GM23338 (cell line): ENCODE data around the gene ATP2A3. TPM values are rescaled to one million over a fixed set of nuclear protein-coding genes. Genes with fewer than 3 reads are reported as not detected.

Experiments used
- ATAC-seq: fragments of 200-7000 bp; cut with Tn5 transposase; 3 replicates; pipeline ENCODE4 v1.9.1; 2020
- DNase-seq: peaks from one replicate; pipeline ENCODE4 v3.0.0-alpha.2; 2015; ENCODE audit warnings: low spot score
- H2AFZ ChIP-seq: fragments of 200-600 bp; sonication (generic); 2 replicates; pipeline ENCODE4 v1.8.0; 2016; ENCODE audit warnings: antibody characterized with exemption, mild to moderate bottlenecking, moderate library complexity
- H3F3A ChIP-seq: fragments of 200-600 bp; sonication (generic); replicated peaks from 2 replicates; pipeline ENCODE4 v1.8.0; 2017; ENCODE audit warnings: antibody characterized with exemption, mixed run types, low read depth
- H3K27ac ChIP-seq: fragments of 200-600 bp; sonication (generic); 2 replicates; pipeline ENCODE4 v1.6.1; 2016; ENCODE audit warnings: low read depth
- H3K27me3 ChIP-seq: fragments of 200-600 bp; sonication (generic); 2 replicates; pipeline ENCODE4 v1.8.0; 2016; ENCODE audit warnings: mild to moderate bottlenecking, mixed run types, moderate library complexity; ENCODE audit not compliant: insufficient read depth
- H3K36me3 ChIP-seq: fragments of 200-600 bp; sonication (generic); 2 replicates; pipeline ENCODE4 v1.8.0; 2016; ENCODE audit warnings: mild to moderate bottlenecking; ENCODE audit not compliant: insufficient read depth
- H3K4me1 ChIP-seq: fragments of 200-600 bp; sonication (generic); 2 replicates; pipeline ENCODE4 v1.8.0; 2016; ENCODE audit warnings: mild to moderate bottlenecking, moderate library complexity; ENCODE audit not compliant: insufficient read depth
- H3K4me2 ChIP-seq: fragments of 200-600 bp; sonication (generic); 2 replicates; pipeline ENCODE4 v1.7.1; 2017; ENCODE audit warnings: mixed run types
- H3K4me3 ChIP-seq: fragments of 200-600 bp; sonication (generic); 2 replicates; pipeline ENCODE4 v1.6.1; 2016; ENCODE audit warnings: mixed run types
- H3K79me2 ChIP-seq: fragments of 200-600 bp; sonication (generic); replicated peaks from 2 replicates; pipeline ENCODE4 v1.8.0; 2017; ENCODE audit warnings: mild to moderate bottlenecking; ENCODE audit not compliant: insufficient read depth
- H3K9me2 ChIP-seq: fragments of 200-600 bp; sonication (generic); 2 replicates; pipeline ENCODE4 v1.8.0; 2017; ENCODE audit not compliant: insufficient read depth
- H4K20me1 ChIP-seq: fragments of 200-600 bp; sonication (generic); replicated peaks from 2 replicates; pipeline ENCODE4 v1.8.0; 2017; ENCODE audit warnings: mild to moderate bottlenecking; ENCODE audit not compliant: insufficient read depth
- H3K27ac Mint-ChIP-seq: 2 replicates; pipeline ENCODE4 v1.8.0; 2020; ENCODE audit warnings: inconsistent platforms, mild to moderate bottlenecking, moderate library complexity, mixed read lengths
- H3K27me3 Mint-ChIP-seq: 3 replicates; pipeline ENCODE4 v1.8.0; 2022; ENCODE audit warnings: low read depth, mild to moderate bottlenecking, moderate library complexity, mixed read lengths, inconsistent platforms; ENCODE audit not compliant: insufficient read depth, poor library complexity
- H3K36me3 Mint-ChIP-seq: 3 replicates; pipeline ENCODE4 v1.8.0; 2021; ENCODE audit warnings: low read depth, mild to moderate bottlenecking, inconsistent platforms, moderate library complexity, mixed read lengths
- H3K4me1 Mint-ChIP-seq: 3 replicates; pipeline ENCODE4 v1.8.0; 2020; ENCODE audit warnings: mild to moderate bottlenecking, inconsistent platforms, mixed read lengths
- H3K4me3 Mint-ChIP-seq: 3 replicates; pipeline ENCODE4 v1.8.0; 2021; ENCODE audit warnings: moderate library complexity, mild to moderate bottlenecking, inconsistent platforms, mixed read lengths
- H3K9me3 Mint-ChIP-seq: 3 replicates; pipeline ENCODE4 v1.8.0; 2020; ENCODE audit warnings: moderate library complexity, mild to moderate bottlenecking, inconsistent platforms, mixed read lengths
- EZH2phosphoT487 ChIP-seq: fragments of 200-600 bp; sonication (generic); IDR thresholded peaks from one replicate; pipeline ENCODE4 v1.8.1; 2018; ENCODE audit warnings: antibody characterized with exemption; ENCODE audit not compliant: unreplicated experiment
- NANOG ChIP-seq: IDR thresholded peaks from 2 replicates; pipeline ENCODE4 v1.6.1; 2016; ENCODE audit warnings: antibody characterized with exemption, borderline replicate concordance
- POLR2AphosphoS5 ChIP-seq: IDR thresholded peaks from 2 replicates; pipeline ENCODE4 v1.6.1; 2016; ENCODE audit warnings: antibody characterized with exemption, low read depth
- STAT1 ChIP-seq: IDR thresholded peaks from one replicate; pipeline ENCODE4 v1.6.1; 2016; ENCODE audit warnings: antibody characterized with exemption; ENCODE audit not compliant: unreplicated experiment
- ZNF114 ChIP-seq: fragments of 250-450 bp; sonication (Bioruptor Pico); IDR thresholded peaks from 2 replicates; pipeline ENCODE4 v1.5.0; 2020; ENCODE audit warnings: mild to moderate bottlenecking, moderate library complexity
- polyA plus RNA-seq: library from polyadenylated mRNA; unstranded; fragments of >200 nt; fragmentation: Nextera tagmentation; extraction: Ambion mirVana; gene quantifications from 2 replicates; pipeline ENCODE4 v1.2.1, GENCODE V29; 2016
- total RNA-seq: library from RNA; depleted of rRNA; stranded (reverse); fragments of >200 nt; shearing (Covaris generic); gene quantifications from 2 replicates; pipeline ENCODE4 v1.2.3, GENCODE V29; 2014
- TF ChIP-seq, protein P1 (sequence below): fragments of 250-450 bp; sonication (Bioruptor Pico); IDR thresholded peaks from 2 replicates; pipeline ENCODE4 v1.5.0; 2020; ENCODE audit warnings: mild to moderate bottlenecking, moderate library complexity
- TF ChIP-seq, protein P2 (sequence below): IDR thresholded peaks from one replicate; pipeline ENCODE4 v1.6.1; 2018; ENCODE audit warnings: antibody characterized with exemption; ENCODE audit not compliant: unreplicated experiment
- TF ChIP-seq, protein P3 (sequence below), 2 experiments: fragments of 200-600 bp in 1 of 2; sonication (generic) in 1 of 2; conservative IDR thresholded peaks; 2 replicates each; pipeline versions ENCODE4 v1.5.1 to v1.6.1; 2016 to 2017; ENCODE audit warnings: antibody characterized with exemption in 2 of 2, low read depth in 2 of 2, mild to moderate bottlenecking in 2 of 2, moderate library complexity in 1 of 2

ATP2A3 gene
- total and polyA plus RNA-seq, 2 experiments from 2014 or later: 9.6 to 35.2 TPM

DNA sequence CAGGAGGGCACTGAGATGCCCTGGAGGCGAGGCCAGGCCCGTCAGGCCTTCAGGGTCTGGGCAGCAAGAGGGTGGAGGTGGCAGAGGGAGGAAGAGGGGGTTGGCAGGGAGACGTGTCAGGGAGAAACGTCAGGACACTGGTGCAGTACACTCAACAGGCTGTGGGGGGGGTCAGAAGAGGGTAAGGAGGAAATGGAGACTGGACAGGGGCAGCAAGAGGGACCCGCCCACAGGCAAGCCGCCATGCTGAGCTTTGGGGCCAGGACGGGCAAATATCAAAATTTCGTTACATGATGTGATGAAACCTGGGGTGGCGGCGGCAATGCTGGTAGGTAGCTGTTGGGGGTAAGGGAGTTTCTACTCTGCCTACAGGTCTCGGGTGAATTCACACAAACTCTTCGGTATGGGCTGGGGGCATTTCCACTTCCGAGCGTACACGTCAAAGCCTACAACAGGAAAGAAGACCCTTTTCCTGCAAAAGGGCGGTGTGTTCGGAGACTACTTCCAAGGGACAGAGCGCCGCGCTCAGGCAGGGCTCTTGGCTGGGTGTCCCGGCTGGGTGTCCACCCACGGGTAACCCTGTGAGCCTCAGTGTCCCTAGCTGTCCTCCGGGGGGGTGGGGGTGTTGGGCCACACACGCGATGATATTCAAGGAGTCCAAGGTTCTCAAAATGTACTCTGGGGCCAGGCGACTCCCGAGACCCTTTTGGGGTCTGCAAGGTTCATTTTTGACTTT is 43.3 kb upstream of the ATP2A3 start (continued):
- TF ChIP-seq, protein P1, sequence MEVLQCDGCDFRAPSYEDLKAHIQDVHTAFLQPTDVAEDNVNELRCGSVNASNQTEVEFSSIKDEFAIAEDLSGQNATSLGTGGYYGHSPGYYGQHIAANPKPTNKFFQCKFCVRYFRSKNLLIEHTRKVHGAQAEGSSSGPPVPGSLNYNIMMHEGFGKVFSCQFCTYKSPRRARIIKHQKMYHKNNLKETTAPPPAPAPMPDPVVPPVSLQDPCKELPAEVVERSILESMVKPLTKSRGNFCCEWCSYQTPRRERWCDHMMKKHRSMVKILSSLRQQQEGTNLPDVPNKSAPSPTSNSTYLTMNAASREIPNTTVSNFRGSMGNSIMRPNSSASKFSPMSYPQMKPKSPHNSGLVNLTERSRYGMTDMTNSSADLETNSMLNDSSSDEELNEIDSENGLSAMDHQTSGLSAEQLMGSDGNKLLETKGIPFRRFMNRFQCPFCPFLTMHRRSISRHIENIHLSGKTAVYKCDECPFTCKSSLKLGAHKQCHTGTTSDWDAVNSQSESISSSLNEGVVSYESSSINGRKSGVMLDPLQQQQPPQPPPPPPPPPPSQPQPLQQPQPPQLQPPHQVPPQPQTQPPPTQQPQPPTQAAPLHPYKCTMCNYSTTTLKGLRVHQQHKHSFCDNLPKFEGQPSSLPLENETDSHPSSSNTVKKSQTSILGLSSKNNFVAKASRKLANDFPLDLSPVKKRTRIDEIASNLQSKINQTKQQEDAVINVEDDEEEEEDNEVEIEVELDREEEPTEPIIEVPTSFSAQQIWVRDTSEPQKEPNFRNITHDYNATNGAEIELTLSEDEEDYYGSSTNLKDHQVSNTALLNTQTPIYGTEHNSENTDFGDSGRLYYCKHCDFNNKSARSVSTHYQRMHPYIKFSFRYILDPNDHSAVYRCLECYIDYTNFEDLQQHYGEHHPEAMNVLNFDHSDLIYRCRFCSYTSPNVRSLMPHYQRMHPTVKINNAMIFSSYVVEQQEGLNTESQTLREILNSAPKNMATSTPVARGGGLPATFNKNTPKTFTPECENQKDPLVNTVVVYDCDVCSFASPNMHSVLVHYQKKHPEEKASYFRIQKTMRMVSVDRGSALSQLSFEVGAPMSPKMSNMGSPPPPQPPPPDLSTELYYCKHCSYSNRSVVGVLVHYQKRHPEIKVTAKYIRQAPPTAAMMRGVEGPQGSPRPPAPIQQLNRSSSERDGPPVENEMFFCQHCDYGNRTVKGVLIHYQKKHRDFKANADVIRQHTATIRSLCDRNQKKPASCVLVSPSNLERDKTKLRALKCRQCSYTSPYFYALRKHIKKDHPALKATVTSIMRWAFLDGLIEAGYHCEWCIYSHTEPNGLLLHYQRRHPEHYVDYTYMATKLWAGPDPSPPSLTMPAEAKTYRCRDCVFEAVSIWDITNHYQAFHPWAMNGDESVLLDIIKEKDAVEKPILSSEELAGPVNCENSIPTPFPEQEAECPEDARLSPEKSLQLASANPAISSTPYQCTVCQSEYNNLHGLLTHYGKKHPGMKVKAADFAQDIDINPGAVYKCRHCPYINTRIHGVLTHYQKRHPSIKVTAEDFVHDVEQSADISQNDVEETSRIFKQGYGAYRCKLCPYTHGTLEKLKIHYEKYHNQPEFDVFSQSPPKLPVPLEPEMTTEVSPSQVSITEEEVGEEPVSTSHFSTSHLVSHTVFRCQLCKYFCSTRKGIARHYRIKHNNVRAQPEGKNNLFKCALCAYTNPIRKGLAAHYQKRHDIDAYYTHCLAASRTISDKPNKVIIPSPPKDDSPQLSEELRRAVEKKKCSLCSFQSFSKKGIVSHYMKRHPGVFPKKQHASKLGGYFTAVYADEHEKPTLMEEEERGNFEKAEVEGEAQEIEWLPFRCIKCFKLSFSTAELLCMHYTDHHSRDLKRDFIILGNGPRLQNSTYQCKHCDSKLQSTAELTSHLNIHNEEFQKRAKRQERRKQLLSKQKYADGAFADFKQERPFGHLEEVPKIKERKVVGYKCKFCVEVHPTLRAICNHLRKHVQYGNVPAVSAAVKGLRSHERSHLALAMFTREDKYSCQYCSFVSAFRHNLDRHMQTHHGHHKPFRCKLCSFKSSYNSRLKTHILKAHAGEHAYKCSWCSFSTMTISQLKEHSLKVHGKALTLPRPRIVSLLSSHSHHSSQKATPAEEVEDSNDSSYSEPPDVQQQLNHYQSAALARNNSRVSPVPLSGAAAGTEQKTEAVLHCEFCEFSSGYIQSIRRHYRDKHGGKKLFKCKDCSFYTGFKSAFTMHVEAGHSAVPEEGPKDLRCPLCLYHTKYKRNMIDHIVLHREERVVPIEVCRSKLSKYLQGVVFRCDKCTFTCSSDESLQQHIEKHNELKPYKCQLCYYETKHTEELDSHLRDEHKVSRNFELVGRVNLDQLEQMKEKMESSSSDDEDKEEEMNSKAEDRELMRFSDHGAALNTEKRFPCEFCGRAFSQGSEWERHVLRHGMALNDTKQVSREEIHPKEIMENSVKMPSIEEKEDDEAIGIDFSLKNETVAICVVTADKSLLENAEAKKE (CRISPR knock-in tag): no peak

DNA sequence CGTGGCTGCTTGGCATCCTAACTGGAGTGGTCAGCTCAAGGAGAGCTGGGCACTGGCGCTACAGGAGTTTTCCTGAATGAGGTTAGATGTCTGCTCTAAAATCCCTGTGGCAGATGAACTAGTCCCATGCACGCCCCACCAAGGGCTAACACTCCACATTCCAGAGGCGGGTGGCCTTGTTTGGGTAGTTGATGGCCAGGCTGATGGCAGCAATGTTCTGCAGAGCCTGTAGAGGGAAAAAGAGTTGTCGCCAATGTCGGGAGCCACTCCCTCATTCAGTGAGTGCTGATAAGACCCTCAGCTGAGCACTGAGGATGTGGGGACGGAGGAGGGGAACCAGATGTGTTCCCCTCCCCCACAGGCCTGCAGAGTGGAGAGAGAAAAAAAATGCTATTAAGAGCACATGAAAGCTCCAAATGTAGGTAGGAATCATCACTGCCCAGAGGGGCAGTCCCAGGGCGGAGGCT is 42.5 kb upstream of the ATP2A3 start:
- Histone ChIP-seq H3K4me3 (no peak overlapping the region), H3K4me2 (no peak overlapping the region), H3K4me1 (peaks cover 10% of the 10 kb centered on the region), H3K27ac (no peak overlapping the region), H3K27me3 (no peaks in the 10 kb centered on the region), H3K79me2 (no peaks in the 10 kb centered on the region), H3F3A (peaks cover 5% of the 10 kb centered on the region; the same call in 1 of the 2 replicates), H3K9me2 (no peaks in the 10 kb centered on the region), H2AFZ (no peak overlapping the region), H3K36me3 (peaks cover 7% of the 10 kb centered on the region; the same call in 1 of the 2 replicates), H4K20me1 (no peaks in the 10 kb centered on the region)
- ATAC-seq (no peak), DNase-seq (peak; percentile 17)
- H3K36me3 Mint-ChIP-seq: peaks cover 8% of the 10 kb centered on the region; the same call in 2 of the 3 replicates
- H3K4me1 Mint-ChIP-seq: peaks cover 31% of the 10 kb centered on the region
- H3K4me3 Mint-ChIP-seq: no peak overlapping the region; the same call in 2 of the 3 replicates
- no peaks in the 10 kb centered on the region for H3K9me3 Mint-ChIP-seq
- H3K27ac Mint-ChIP-seq: no peak overlapping the region; the same call in 1 of the 2 replicates
- H3K27me3 Mint-ChIP-seq: peaks cover 22% of the 10 kb centered on the region
- TF ChIP-seq, protein P2, sequence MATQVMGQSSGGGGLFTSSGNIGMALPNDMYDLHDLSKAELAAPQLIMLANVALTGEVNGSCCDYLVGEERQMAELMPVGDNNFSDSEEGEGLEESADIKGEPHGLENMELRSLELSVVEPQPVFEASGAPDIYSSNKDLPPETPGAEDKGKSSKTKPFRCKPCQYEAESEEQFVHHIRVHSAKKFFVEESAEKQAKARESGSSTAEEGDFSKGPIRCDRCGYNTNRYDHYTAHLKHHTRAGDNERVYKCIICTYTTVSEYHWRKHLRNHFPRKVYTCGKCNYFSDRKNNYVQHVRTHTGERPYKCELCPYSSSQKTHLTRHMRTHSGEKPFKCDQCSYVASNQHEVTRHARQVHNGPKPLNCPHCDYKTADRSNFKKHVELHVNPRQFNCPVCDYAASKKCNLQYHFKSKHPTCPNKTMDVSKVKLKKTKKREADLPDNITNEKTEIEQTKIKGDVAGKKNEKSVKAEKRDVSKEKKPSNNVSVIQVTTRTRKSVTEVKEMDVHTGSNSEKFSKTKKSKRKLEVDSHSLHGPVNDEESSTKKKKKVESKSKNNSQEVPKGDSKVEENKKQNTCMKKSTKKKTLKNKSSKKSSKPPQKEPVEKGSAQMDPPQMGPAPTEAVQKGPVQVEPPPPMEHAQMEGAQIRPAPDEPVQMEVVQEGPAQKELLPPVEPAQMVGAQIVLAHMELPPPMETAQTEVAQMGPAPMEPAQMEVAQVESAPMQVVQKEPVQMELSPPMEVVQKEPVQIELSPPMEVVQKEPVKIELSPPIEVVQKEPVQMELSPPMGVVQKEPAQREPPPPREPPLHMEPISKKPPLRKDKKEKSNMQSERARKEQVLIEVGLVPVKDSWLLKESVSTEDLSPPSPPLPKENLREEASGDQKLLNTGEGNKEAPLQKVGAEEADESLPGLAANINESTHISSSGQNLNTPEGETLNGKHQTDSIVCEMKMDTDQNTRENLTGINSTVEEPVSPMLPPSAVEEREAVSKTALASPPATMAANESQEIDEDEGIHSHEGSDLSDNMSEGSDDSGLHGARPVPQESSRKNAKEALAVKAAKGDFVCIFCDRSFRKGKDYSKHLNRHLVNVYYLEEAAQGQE: no peak
- no peak for TF ChIP-seq STAT1
- TF ChIP-seq POLR2AphosphoS5: no peak
- TF ChIP-seq, protein P3, sequence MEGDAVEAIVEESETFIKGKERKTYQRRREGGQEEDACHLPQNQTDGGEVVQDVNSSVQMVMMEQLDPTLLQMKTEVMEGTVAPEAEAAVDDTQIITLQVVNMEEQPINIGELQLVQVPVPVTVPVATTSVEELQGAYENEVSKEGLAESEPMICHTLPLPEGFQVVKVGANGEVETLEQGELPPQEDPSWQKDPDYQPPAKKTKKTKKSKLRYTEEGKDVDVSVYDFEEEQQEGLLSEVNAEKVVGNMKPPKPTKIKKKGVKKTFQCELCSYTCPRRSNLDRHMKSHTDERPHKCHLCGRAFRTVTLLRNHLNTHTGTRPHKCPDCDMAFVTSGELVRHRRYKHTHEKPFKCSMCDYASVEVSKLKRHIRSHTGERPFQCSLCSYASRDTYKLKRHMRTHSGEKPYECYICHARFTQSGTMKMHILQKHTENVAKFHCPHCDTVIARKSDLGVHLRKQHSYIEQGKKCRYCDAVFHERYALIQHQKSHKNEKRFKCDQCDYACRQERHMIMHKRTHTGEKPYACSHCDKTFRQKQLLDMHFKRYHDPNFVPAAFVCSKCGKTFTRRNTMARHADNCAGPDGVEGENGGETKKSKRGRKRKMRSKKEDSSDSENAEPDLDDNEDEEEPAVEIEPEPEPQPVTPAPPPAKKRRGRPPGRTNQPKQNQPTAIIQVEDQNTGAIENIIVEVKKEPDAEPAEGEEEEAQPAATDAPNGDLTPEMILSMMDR (conservative IDR thresholded peaks at IDR 0.05; ENCODE audit: low read depth in 2 of 2): no peak
- no peak for TF ChIP-seq EZH2phosphoT487
- no peak for TF ChIP-seq ZNF114 (CRISPR knock-in tag)
- TF ChIP-seq NANOG: no peak
